Sigmoid colon (tissue), 7 donors: ENCODE results near the gene ELOVL5. TPM values are rescaled to one million over a fixed set of nuclear protein-coding genes. Genes with fewer than 3 reads are reported as not detected.

Experiments
- DNase-seq: peaks from one replicate; pipeline ENCODE4 v3.0.0-alpha.2; 2019
- H3K27ac ChIP-seq, 4 donors: fragments of 200-600 bp; sonication (generic); one replicate each; pipeline ENCODE4 v1.5.1; 2016 to 2019; ENCODE audit warnings: mild to moderate bottlenecking in 1 of 4
- H3K27me3 ChIP-seq, 3 donors: fragments of 200-600 bp; sonication (generic); one replicate each; pipeline ENCODE4 v1.5.1; 2019; ENCODE audit warnings: mild to moderate bottlenecking in 1 of 3
- H3K36me3 ChIP-seq, 4 donors: fragments of 200-600 bp; sonication (generic); one replicate each; pipeline ENCODE4 v1.5.1; 2016 to 2019
- H3K4me1 ChIP-seq, 4 donors: fragments of 200-600 bp; sonication (generic); one replicate each; pipeline ENCODE4 v1.5.1; 2017 to 2019
- H3K4me3 ChIP-seq, 4 donors: fragments of 200-600 bp; sonication (generic); one replicate each; pipeline ENCODE4 v1.5.1; 2017 to 2019; ENCODE audit warnings: mild to moderate bottlenecking in 2 of 4, moderate library complexity in 1 of 4
- H3K9me3 ChIP-seq, 4 donors: fragments of 200-600 bp in 3 of 4; sonication (generic) in 3 of 4; one replicate each; pipeline versions ENCODE4 v1.5.1 to v1.6.1; 2013 to 2019
- EP300 ChIP-seq, 4 donors: sonication (generic); formaldehyde crosslinking; IDR thresholded peaks; one replicate each; pipeline ENCODE4 v1.6.1; 2017; ENCODE audit warnings: antibody characterized with exemption in 4 of 4
- POLR2A ChIP-seq, 2 donors: fragments of 450-650 bp; IDR thresholded peaks; one replicate each; pipeline ENCODE4 v1.6.1; 2016; ENCODE audit warnings: antibody characterized with exemption in 2 of 2, mild to moderate bottlenecking in 2 of 2, moderate library complexity in 2 of 2
- POLR2AphosphoS5 ChIP-seq, 4 donors: sonication (generic); formaldehyde crosslinking; IDR thresholded peaks; one replicate each; pipeline ENCODE4 v1.6.1; 2017; ENCODE audit warnings: antibody characterized with exemption in 4 of 4
- WGBS, 2 donors: extraction: QIAGEN DNeasy Blood & Tissue Kit; methylation state at CpG; one replicate each; pipeline ENCODE4 v1.1.7; 2013; 5-methylcytosine and 5-hydroxymethylcytosine counted together
- intact Hi-C: fragments of 100-400 bp; cut with DNase I; formaldehyde crosslinking; loops from one replicate; pipeline ENCODE4 v1.15.1; 2023
- polyA plus RNA-seq, 3 donors: library from polyadenylated mRNA; stranded (reverse); fragments of 200-250 nt; gene quantifications; one replicate each; pipeline ENCODE4 v1.2.3, GENCODE V29; 2013
- total RNA-seq, 4 donors: library from RNA; depleted of rRNA; stranded (reverse); fragments of >200 nt; gene quantifications; one replicate each; pipeline ENCODE4 v1.1.0, GENCODE V29; 2016
- TF ChIP-seq, protein P1 (sequence below), 4 experiments: fragments of 450-650 bp in 3 of 4; fragments of 200-600 bp in 1 of 4; IDR thresholded peaks; one replicate each; pipeline ENCODE4 v1.5.1; 2016 to 2019; ENCODE audit warnings: antibody characterized with exemption in 4 of 4, mild to moderate bottlenecking in 3 of 4, moderate library complexity in 2 of 4
- donor health status: healthy with polysubstance abuse.
- donor health status: Bipolar disorder and iron deficiency.
- donor health status: healthy.

The ELOVL5 gene
- total and polyA plus RNA-seq, 7 donors, result 7.2 to 73.8 (median 54.3) TPM

DNA sequence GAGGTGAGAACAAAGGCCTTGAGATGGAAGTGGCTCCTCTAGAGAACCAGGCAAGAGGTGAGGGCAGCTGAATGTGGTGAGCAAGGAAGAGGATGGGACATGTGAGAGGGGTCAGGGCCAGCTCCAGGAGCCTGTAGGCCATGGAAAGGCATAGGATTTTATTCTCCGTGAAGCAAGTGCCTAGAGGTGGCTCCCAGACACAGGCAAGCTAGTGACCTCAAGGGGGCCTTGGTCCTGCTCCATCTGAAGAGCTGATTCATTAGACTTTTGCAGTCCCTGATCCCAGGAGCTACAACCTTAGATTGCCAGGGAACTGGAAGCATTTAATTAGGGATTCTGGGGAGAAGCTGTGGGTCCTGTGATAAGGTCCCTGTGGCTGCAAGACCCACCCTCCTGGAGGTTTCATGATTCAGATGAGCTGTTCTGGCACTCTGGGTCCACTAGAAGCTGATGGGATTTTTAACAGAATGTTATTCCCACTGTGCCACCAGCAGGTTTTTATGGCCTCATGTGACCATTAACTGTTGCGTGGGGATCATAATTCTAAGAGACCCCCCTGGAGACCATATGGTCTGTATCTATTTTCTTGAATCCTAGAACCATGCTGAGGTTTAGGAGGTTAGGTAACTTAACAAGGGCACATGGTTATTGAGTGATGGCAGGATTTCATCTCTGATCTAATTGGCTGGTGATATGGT is 90.5 kb downstream of the ELOVL5 start:
- DNase-seq, result no peak
- 96 to 98% methylated on average over 2 of the region's 2 CpGs for WGBS, 2 donors
- TF ChIP-seq POLR2AphosphoS5 (IDR thresholded peaks at IDR 0.05), result no peak
- no peak for TF ChIP-seq EP300 (IDR thresholded peaks at IDR 0.05)
- no peak for TF ChIP-seq POLR2A (IDR thresholded peaks at IDR 0.05)
- TF ChIP-seq, protein P1, sequence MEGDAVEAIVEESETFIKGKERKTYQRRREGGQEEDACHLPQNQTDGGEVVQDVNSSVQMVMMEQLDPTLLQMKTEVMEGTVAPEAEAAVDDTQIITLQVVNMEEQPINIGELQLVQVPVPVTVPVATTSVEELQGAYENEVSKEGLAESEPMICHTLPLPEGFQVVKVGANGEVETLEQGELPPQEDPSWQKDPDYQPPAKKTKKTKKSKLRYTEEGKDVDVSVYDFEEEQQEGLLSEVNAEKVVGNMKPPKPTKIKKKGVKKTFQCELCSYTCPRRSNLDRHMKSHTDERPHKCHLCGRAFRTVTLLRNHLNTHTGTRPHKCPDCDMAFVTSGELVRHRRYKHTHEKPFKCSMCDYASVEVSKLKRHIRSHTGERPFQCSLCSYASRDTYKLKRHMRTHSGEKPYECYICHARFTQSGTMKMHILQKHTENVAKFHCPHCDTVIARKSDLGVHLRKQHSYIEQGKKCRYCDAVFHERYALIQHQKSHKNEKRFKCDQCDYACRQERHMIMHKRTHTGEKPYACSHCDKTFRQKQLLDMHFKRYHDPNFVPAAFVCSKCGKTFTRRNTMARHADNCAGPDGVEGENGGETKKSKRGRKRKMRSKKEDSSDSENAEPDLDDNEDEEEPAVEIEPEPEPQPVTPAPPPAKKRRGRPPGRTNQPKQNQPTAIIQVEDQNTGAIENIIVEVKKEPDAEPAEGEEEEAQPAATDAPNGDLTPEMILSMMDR (IDR thresholded peaks at IDR 0.05), result no peak
- intact Hi-C loops, result no loop called here
- no peaks in the 10 kb centered on the region for H3K4me1 ChIP-seq
- H3K27ac ChIP-seq, result no peak overlapping the region
- no peaks in the 10 kb centered on the region for H3K27me3 ChIP-seq
- no peaks in the 10 kb centered on the region for H3K9me3 ChIP-seq
- peaks cover 0 to 36% (median 13%) of the 10 kb centered on the region in 4 donors for H3K36me3 ChIP-seq
- H3K4me3 ChIP-seq, result no peak overlapping the region

DNA sequence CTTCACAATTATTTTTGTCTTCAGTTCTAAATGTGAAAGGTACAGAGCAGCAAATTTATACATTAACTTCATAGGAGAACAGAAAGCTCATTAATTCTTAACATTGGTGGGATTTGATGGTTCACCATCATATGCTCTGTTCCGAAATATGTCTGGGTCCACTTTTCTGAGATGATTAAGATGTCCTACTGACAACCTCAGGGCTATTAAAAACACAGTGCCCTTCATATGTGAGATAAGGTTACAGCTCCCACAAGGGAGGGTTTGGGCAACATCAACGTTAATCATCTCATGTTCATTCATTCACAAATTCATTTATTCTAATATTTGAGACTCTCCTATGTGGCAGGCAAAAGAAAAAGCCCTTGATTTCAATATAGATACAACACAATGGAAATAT is 91.2 kb downstream of the ELOVL5 start:
- DNase-seq, result no peak
- no peaks in the 10 kb centered on the region for H3K4me1 ChIP-seq
- H3K36me3 ChIP-seq, result peaks cover 0 to 32% (median 13%) of the 10 kb centered on the region in 4 donors
- intact Hi-C loops, result no loop called here
- TF ChIP-seq POLR2AphosphoS5 (IDR thresholded peaks at IDR 0.05), result no peak
- TF ChIP-seq, protein P1 (IDR thresholded peaks at IDR 0.05), result no peak
- TF ChIP-seq POLR2A (IDR thresholded peaks at IDR 0.05), result no peak
- TF ChIP-seq EP300 (IDR thresholded peaks at IDR 0.05), result no peak
- no peak overlapping the region for H3K4me3 ChIP-seq
- 83 to 93% methylated on average over 2 of the region's 2 CpGs for WGBS, 2 donors
- no peaks in the 10 kb centered on the region for H3K9me3 ChIP-seq
- no peaks in the 10 kb centered on the region for H3K27me3 ChIP-seq
- no peak overlapping the region for H3K27ac ChIP-seq

DNA sequence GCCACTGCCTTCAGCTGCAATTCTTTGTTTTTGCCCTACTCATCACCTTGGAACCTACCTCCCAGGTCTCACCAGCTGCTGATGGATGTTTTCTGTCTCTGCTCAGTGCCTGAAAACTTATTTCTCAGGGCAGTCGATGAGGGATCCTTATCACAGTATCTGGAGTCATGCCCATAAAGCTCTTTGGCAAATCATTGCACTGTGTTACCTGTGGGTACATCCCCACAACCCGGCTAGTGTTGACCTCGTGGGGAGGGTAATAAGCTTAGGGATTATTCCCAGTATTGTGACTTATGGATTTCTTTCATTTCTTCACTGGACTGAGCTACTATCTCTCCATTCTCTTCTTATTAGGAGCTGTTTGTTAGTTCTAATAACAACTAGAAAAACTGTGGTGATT is 91.7 kb downstream of the ELOVL5 start:
- Histone ChIP-seq H3K36me3 (peaks cover 0 to 28% (median 13%) of the 10 kb centered on the region in 4 donors), H3K27ac (no peak overlapping the region), H3K9me3 (no peaks in the 10 kb centered on the region), H3K4me1 (no peaks in the 10 kb centered on the region), H3K4me3 (no peak overlapping the region), H3K27me3 (no peaks in the 10 kb centered on the region)
- TF ChIP-seq POLR2A (IDR thresholded peaks at IDR 0.05) (no peak), POLR2AphosphoS5 (IDR thresholded peaks at IDR 0.05) (no peak), EP300 (IDR thresholded peaks at IDR 0.05) (no peak)
- TF ChIP-seq, protein P1 (IDR thresholded peaks at IDR 0.05), result no peak
- intact Hi-C loops, result no loop called here
- no peak for DNase-seq
- 57 to 84% methylated on average over 3 of the region's 3 CpGs for WGBS, 2 donors

DNA sequence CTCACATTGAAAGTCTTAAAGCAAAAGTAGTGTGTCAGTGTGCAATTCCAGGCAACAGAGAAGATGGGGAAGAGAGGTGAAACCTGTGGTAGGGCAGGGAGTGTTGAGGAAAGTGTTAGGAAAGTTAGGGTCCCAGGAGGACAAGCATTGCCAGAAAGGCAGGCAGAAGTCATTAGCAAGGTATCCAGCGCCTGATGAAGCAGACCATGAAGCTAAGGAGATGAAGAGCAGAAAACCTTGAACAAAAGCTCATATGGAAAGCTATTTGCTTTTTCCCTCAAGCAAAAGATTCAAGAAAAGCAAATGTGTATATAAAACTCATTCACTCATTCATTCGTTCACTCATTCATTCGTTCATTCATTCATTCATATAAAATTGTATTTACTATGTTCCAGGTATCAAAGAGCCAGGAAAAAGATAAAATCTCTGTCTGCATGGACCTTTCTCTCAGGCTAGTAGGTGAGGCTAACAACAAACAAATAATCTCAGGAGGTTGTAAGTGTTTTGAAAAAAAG is 96.5 kb downstream of the ELOVL5 start:
- no peak overlapping the region for H3K27ac ChIP-seq
- 77 to 83% methylated on average over 3 of the region's 3 CpGs for WGBS, 2 donors
- DNase-seq, result no peak
- H3K4me3 ChIP-seq, result no peak overlapping the region
- H3K27me3 ChIP-seq, result no peaks in the 10 kb centered on the region
- intact Hi-C loops, result no loop called here
- no peaks in the 10 kb centered on the region for H3K9me3 ChIP-seq
- no peaks in the 10 kb centered on the region for H3K36me3 ChIP-seq
- TF ChIP-seq POLR2AphosphoS5 (IDR thresholded peaks at IDR 0.05) (no peak), EP300 (IDR thresholded peaks at IDR 0.05) (no peak), POLR2A (IDR thresholded peaks at IDR 0.05) (no peak)
- TF ChIP-seq, protein P1 (IDR thresholded peaks at IDR 0.05), result no peak
- H3K4me1 ChIP-seq, result no peaks in the 10 kb centered on the region
